NCI-H2081 treated with DMSO at 0.1 percent for 48 hours (cell line): Measurements from ENCODE around the gene EBI3.
"Not testable (repeated sequence)": the region's sequence is repeated elsewhere in the genome, so short reads cannot be mapped to it uniquely, and the experiment has no call there.

Source experiments
- DNase-seq: peaks from one replicate; lab custom pipeline; 2025; lab: John Stamatoyannopoulos, UW

The EBI3 gene

DNA sequence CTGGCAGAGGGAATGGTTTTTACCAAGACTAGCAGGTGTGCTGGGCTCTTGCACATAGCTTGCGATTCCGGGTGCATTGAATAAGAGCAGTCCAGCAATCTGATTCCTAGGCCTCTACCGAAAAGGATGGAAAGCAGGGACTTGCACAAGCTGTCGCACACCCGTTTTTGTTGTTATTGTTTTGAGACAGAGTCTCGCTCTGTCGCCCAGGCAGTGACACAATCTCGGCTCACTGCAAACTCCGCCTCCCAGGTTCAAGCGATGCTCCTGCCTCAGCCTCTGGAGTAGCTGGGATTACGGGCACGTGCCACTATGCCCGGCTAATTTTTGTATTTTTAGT lies 5.5 kb downstream of the EBI3 start:
- no peak for DNase-seq

DNA sequence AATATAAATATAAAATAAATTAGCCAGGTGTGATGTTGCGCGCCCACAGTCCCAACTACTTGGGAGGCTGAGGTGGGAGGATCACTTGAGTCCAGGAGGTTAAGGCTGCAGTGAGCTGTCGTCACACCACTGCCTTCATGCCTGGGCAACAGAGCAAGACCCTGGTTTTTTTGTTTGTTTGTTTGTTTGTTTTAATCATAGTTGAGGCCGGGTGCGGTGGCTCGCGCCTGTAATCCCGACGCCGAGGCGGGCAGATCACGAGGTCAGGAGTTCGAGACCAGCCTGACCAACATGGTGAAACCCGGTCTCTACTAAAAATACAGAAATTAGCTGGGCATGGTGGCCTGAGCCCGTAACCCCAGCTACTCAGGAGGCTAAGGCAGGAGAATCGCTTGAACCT lies 8.2 kb downstream of the EBI3 start:
- DNase-seq = not testable (repeated sequence)

DNA sequence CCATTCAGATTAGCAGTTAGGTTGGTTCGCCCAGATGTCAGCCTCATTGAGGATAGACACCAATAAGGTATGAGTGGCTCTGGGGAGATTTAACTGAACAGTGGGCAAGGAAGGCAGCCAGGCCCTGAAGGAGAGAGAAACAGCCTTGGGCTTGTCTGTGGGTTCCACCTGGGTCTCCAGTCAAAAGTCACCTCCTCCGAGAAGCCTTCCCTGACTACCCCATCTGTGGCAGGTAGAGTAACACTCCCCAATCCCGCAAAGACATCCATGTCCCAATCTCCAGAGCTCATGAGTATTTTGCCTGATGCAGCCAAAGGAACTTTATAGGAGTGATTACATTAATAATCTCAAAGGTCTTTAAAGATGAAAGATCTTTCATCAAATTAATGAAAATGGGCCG lies 9.5 kb downstream of the EBI3 start:
- DNase-seq = no peak

DNA sequence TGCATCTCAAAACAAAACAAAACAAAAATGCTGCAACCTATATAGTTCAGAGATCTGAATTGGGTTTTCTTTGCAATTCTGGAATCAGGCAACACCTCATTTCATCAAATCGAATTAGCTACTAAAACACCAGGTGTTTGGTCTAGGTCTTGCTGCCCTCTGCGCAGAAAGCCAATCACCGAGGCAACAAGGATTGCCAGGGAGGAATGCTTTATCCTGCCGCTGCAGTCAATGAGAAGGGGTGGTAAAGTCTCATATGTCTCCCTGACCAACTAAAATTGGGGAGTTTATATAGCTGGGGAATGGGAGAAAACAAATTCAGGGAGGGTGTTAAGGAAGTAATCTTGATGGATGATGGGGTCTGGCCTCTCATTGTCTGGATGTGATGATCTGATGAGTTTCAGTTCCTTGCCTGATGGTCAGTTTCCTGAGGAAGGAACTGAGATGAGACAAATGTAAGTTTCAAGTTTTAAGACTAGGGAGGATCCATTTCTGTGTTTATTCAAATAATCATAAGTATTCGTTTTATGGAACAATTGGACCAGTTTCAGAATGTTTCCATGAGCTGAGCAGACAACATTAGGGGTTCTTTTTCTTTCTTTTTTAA lies 12.6 kb downstream of the EBI3 start:
- DNase-seq = no peak

DNA sequence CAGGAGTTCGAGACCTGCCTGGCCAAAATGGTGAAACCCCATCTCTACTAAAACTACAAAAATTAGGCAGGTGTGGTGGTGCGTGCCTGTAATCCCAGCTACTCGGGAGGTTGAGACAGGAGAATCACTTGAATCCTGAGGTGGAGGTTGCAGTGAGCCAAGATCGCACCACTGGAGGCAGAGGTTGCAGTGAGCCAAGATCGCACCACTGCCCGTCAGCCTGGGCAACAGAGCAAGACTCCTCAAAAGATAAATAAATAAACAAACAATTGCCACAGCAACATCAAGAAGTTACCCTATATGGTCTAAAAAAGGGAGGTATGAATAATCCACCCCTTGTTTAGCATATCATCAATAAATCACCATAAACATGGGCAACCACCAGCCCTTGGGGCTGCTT lies 16.6 kb downstream of the EBI3 start:
- DNase-seq = not testable (repeated sequence)

DNA sequence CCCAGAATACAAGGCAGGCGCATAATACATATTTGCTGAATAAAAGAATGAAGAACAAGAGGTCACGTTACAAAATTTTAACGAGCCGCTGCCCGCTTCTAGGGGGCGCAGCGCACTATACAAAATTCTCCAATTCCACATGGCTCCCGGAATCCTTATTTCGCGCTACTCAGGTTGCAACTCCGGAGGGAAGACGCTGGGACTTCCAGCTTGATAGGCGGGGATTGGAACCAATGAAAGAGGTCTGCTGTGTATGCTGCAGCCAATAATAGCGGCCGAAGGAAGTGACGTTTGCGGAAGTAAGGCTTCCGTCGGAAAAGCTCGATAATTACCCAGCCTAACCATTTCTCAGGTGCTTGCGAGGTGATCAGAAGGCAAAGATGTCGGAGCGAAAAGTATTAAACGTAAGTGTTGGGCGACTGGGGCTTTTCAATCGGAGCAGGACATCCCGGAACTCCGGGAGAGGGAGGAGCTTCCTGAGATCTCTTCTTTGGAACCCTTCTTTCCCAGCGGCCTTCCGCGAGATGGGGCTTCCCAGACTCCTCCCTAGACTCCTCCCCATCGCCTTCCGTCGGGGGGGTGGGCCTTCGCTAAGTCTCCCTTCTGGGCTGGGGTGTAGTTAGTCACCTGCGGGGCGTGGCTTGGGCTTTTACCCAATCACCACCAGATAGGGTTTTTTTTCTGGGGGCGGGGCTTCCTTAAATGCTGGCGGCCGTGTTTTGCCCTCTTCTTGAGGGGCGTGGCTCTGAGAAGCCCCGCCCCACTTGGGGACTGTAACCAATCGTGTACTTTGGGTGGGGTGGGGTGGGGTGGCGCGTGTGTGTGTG lies 17.7 kb downstream of the EBI3 start, which contains the start of gene YJU2:
YJU2 (plus strand) TSS at position 314 of the 827 bp plus-strand sequence; CDS start at position 381, 67 bp downstream.
- DNase-seq = peak; percentile 91

DNA sequence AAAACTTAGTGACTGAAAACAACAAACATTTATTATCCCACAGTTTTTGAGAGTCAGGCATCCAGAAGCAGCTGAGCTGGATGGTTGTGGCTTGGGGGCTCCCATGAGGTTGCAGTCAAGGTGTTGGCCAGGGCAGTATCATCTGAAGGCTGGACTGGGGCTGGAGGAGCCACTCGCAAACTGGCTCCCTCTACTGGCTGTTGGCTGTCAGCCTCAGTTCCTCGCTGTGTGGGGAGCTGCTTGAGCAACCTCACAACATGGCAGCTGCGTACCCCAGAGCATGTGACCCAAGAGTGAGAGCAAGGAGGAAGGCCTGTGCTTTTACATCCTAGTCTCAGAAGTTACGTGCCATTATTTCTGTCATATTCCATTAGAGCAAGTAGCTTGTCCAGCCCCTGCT lies 27.2 kb downstream of the EBI3 start:
- no peak for DNase-seq

DNA sequence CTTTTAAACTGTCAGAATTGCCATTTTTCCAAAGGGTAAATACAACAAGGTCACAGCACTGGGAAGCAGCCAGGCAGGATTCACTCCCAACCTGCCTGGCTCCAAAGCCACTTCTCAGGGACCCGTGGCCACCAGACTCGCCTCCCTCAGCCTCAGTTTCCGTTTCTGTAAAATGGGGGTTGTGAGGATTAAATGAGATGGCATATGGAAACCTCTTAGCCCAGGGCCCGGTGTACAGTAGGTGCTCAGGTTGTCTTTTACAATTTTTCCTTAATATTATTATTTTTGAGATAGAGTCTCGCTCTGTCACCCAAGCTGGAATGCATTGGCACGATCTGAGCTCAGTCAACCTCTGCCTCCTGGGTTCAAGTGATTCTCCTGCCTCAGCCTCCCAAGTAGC lies 27.7 kb downstream of the EBI3 start:
- DNase-seq = no peak

DNA sequence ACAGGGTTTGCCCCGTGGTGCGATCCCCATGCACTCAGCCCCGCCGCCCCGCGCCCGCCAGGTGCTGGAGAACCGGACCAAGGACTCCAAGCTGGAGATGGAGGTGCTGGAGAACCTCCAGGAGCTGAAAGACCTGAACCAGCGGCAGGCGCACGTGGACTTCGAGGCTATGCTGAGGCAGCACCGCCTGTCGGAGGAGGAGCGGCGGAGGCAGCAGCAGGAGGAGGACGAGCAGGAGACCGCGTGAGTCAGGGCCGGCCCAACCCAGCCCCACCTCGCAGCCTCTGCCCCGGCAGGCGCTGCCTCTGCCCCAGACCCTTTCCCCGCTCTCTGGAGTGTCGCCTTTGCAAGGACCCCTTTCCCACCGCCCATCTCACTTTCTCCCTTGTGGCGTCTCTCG lies 28.9 kb downstream of the EBI3 start:
- no peak for DNase-seq

DNA sequence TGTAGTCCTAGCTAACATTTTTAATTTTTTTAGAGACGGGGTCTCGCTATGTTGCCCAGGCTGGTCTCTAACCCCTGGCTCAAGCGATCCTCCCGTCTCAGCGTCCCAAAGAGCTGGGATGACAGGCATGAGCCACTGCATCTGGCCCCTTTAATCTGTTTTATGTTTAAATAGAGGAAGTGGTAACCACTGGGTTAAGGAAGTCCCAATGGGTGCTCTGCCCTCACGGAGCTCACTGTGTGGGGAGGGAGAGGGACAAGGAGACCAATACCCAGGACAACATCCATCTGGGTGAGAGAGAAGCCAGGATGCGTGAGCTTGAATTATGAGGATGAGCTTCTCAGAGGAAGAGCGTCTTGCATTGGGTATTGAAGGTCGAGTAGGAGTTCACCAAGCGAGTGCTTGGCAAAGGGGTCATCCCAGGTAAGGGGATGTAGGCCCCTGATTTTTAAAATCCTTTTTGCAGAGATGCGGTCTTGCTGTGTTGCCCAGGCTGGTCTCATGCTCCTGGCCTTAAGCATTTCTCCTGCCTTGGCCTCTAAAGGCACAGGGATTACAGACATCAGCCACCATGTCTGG lies 31.4 kb downstream of the EBI3 start:
- no peak for DNase-seq

DNA sequence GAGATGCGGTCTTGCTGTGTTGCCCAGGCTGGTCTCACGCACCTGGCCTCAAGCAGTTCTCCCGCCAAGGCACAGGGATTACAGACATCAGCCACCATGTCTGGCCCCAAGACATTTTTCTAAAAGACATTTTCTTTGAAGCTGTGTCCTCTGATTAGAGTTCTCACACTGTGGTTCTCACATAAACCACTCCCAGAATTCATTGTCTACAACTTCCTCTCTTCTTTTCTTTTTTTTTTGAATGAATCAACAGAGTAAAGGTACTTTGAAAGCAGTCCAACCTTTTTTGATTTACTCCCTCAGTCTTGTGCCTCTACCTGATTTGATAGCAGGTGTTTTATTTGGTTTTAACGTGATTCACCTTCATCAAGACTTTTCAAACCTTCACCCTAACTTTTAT lies 35.5 kb downstream of the EBI3 start:
- DNase-seq = no peak

DNA sequence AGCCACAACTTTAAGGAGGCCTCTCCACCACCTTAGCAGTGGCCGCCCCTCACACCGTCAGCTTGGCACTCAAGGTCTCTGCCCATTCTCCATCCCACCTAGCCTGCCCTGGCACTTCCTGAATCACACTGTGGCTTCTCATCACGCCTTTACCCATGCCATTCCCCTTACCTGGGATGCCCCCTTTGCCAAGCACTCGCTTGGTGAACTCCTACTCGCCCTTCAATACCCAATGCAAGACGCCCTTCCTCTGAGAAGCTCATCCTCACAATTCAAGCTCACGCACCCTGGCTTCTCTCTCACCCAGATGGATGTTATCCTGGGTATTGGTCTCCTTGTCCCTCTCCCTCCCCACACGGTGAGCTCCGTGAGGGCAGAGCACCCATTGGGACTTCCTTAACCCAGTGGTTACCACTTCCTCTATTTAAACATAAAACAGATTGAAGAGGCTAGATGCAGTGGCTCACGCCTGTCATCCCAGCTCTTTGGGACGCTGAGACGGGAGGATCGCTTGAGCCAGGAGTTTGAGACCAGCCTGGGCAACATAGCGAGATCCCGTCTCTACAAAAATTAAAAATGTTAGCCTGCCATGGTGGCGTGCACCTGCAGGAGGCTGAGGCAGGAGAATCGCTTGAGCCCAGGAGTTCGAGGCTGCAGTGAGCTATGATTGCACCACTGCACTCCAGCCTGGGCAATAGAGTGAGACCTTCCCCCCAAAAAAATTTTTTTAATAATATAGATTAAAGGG lies 37.1 kb downstream of the EBI3 start:
- DNase-seq = no peak

DNA sequence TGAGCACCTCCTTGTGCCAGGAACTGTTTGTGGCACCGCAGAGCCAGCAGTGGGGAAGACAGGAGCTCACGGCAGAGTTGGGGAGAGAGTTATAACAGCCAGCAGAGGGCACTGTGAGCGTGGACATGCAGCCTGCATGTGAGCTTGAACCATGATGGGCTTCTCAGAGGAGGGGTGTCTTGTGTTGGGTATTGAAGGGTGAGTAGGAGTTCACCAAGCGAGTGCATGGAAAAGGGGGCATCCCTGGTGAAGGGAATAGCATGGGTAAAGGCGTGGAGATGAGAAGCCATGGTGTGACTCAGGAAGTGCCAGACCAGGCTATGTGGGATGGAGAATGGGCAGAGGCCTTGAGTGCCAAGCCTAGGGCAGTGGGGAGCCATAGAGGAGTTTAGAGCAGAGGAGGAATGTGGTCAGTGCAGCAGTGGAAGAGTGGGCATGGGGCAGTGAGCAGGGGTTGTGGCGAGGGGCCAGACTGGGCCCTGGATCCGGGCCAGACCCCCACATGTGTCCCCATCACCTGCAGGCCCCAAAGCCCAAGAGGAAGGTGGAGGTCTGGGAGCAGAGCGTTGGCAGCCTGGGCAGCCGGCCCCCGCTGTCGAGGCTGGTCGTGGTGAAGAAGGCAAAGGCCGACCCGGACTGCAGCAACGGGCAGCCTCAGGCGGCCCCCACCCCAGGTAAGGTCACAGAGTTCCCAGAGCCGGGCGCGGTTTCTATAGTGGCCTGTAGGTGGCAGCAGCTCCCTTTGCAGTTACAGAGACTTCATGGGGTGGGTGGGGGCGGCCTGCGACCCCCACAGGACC lies 38.0 kb downstream of the EBI3 start:
- DNase-seq = no peak

DNA sequence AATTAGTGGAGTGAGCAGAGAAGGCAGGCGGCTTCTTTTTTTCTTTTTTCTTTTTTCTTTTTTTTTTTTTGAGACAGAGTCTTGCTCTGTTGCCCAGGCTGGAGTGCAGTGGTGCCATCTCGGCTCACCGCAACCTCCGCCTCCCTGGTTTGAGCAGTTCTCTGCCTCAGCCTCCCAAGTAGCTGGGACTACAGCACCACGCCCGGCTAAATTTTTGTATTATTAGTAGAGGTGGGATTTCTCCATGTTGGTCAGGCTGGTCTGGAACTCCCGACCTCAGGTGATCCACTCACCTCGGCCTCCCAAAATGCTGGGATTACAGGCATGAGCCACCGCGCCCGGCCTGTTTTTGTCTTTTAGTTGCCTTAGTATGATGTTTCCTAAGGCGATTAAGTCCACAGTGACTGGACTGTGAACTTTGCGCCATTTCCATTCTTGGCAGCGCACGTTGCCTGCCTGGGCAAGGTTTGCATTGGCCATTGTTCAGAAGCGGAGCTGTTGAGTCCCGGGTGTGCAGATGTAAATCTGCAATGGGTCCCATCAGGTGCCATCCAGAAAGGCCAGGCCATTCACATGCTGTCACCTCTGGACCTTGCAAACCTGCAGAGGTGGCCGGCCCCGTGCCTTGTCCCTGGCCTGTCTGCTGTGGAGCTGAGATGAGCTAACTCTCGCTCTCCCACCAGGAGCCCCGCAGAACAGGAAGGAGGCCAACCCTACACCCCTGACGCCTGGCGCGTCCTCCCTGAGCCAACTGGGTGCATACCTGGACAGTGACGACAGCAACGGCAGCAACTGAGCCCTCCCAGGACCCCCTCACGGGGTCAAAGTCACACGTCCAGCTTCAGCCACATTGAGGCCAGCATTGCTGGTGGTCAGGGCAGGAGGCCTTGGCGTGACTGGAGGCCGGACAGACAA lies 38.8 kb downstream of the EBI3 start:
- DNase-seq = no peak

DNA sequence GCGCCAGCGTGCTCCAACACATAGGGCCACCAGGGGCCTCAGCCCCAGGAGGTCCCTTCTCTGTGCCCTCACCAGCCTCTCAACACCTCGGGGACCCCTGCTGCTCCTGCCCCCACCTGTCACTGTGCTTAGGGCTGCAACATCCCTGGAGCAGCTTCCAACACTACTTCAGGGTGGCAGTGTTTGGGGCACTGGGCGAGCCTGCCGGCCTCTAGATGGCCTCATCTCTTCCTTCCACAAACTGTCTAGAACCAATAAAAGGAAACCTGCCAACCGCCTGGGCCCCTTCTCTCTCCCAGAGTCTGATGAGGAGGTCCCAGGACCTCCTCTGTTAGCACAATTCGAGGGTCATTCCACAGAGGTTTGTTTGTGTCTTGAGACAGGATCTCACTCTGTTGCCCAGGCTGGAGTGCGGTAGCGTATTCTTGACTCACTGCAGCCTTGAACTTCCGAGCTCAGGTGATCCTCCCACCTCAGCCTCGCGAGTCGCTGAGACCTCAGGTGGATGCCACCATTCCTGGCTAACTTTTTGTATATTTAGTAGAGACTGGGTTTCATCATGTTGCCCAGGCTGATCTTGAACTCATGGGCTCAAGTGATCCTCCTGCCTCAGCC lies 39.6 kb downstream of the EBI3 start:
- no peak for DNase-seq

DNA sequence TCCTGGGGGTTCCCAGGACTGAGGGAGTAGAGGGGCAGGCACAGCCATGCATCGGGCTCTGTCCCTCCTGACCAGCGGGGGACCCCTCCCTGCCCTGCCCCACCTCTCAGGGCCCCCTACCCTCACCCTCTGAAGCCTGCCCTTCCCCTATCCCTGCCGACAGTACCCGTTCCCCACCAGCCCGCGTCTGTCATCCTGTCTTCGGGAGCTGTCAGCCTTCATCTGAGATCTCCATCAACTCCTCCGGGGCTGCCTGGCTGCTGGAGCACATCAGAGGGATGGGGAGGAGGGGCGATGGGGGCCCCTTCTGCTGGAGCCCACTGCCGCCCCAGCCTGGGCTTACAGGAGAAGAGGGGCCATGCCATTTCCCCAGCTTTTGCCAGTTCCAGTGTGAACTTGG lies 43.6 kb downstream of the EBI3 start:
- DNase-seq = no peak

DNA sequence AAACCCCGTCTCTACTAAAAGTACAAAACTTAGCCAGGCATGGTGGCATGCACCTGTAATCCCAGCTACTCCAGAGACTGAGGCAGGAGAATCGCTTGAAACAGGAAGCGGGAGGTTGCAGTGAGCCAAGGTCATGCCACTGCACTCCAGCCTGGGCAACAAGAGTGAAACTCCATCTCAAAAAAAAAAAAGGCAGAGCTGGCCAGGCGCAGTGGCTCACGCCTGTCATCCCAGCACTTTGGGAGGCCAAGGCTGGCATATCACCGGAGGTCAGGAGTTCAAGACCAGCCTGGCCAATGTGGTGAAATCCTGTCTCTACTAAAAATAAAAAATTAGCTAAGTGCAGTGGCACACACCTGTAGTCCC lies 45.0 kb downstream of the EBI3 start:
- DNase-seq = not testable (repeated sequence)

DNA sequence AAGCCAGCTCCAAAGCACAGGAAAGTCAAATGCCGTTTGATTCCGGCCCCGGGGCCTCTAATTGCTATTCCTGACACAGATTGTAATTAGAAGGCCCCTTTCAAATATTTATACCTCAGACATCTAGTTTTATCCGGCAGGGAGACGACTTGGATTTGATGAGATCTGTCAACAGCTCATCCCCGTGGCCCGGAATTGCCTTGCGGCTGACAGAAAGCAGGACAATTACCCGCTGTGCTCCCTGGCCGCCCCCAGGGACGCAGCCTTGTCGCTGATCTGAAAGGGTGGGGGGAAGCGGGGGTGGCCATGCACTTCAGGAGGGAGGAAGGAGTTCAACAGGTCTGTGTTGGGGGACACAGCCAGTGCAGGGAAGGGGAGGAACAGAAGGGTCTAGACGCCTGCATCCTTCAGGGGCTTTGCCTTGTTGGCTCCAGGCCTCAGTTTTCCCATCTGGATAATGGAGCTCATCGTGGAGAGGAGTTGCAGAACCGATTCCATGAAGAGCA lies 47.9 kb downstream of the EBI3 start:
- DNase-seq = no peak

DNA sequence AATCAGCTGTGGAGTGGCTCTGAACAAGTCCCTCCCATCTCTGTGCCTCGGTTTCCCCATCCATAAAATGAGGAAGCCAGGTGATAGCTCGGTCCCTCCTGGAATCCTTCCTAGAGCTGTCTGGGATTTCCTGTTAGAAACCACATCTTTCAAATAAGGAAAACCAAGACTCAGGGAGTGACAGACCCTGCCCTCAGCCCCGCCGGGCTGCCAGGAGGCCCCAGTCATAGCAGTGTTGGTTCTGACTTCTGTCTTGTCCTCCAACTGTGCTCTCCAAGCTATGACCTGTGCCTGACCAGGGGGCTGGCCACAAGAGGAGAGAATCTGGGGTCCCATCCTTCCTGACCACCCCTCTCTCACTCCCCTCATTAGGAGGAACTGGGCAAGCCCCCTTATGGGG lies 48.7 kb downstream of the EBI3 start:
- DNase-seq = no peak
